Mesenteric fat pad (tissue), 1 donor: ENCODE results near the gene OAS1. TPM values are rescaled to one million over a fixed set of nuclear protein-coding genes. Genes with fewer than 3 reads are reported as not detected.

ENCODE experiments used
- DNase-seq: peaks from one replicate; pipeline ENCODE4 v3.0.0-alpha.2; 2020; ENCODE audit warnings: low spot score
- long read RNA-seq: library from polyadenylated mRNA; unstranded; transcript quantifications from one replicate; pipeline ENCODE4 v2.0.0, GENCODE V29; 2020
- total RNA-seq: library from RNA; stranded (reverse); fragmentation: NEBNext Ultra II Directional; extraction: Animal tissue kit (Norgen Biotek cat#: 25700); gene quantifications from one replicate; pipeline ENCODE4 v1.2.1, GENCODE V29; 2021
- donor health status: DM: yes; HTN: yes; CAD: no.

The OAS1 gene
- total RNA-seq, result 53.4 TPM
- long read RNA-seq, transcript OAS1-203 (5 exons, 1,990 nt), result major isoform, 46 of 92 reads
- long read RNA-seq, transcript OAS1-201 (6 exons, 1,816 nt), result minor isoform, 5 of 92 reads
- long read RNA-seq, transcript OAS1-202 (6 exons, 1,684 nt), result minor isoform, 12 of 92 reads
- long read RNA-seq, partial matches to known transcripts, result 9 of 92 reads
- long read RNA-seq, other reads (novel, unspliced or antisense), result 15 of 92 reads

GRCh38 chr12:112906712-112907414 is at the start of gene OAS1:
TSS of gene OAS1 (plus strand) at chr12:112906962. CDS start at chr12:112907040, 78 bp downstream.
- no peak for DNase-seq

DNA sequence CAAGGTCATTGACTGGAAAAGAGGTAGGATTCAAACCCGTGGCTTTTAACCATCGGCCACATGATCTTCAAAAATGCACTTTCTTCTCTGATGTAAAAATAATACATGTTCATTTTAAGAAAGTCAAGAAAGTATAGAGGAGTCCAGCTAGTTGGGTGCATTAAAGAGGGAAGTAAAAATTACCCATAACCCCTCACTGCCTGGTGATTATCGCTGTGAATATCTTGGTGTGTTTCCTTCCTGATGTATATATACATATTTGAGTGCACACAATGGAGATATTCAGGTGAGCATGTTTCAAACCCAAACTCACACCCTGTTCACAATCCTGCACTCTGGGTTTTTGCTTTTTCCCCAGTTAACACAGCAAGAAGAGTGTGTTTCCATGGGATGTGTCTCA is 47.5 kb upstream of the OAS1 start:
- DNase-seq, result no peak

- DNase-seq, result no peak
Measured at GRCh38 chr12:112860181-112860580, 46.6 kb upstream of the OAS1 start.

DNA sequence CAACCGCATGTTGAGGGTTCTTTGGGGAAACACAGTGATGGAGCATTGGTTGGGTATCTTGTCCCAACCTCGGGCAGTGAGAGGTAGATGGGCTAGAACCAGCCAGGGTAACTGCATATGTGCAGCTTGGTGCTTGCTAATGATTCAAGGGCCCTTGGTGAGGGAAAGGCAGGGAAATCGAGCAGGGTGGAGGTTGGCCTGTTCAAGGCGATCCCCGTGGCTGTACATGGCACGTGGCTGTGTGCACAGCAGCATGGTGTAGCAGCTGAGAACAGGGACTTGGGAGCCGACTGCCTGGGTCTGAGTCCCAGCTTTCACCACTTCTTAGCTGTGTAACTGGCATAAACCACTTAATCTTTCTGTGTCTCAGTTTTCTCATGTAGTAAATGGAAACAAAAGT is 45.5 kb upstream of the OAS1 start:
- no peak for DNase-seq

DNA sequence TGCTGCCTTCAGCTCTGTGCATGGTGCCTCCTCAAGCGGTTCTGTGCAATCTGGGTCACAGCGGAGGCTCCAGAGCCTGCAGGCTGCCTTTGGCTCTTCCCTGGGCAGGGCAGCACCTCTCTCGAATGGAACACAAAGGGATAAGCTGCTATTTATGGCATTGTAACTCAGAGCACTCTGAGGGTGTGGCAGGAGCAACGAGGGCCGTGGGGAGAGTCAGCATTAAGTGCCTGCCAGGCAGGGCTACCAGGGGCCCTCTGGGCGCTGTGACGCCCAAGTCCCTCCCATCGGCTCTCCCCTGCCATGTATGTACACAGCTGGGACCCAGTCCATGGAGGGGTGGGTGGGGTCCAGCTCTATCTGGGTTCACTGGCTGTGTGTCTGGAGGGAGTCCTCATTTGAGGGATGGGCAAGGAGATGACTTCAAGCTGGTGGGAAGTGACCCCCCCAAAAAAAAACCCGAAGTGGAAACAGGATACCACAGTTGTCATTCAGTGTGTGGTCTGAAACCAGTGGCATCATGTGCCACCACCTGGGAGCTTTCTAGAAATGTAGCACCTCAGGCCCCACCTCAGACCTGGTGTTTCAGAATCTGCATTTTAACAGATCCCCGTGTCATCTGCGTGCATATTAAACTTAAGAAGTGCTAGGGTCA is 44.0 kb upstream of the OAS1 start:
- DNase-seq, result no peak

- no peak for DNase-seq
Measured at GRCh38 chr12:112868459-112869041, 38.2 kb upstream of the OAS1 start.

DNA sequence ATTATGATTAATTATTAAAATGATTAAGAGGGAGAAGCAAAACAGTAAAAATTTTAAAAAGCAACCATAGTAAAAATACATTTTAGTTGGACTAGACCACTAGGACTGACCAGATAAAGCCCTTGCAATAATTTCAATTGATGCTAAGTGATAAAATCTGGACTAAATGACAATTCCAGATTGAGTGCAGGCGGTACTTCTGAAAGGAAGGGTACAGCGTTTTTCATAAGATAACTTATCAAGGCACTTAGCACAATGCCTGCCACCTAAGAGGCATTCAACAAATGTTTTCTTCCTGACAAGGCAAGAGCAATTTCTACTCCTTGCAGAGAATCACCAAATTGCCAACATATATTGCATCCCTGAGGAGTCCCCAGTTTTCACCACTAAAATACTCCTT is 37.7 kb upstream of the OAS1 start:
- no peak for DNase-seq

DNA sequence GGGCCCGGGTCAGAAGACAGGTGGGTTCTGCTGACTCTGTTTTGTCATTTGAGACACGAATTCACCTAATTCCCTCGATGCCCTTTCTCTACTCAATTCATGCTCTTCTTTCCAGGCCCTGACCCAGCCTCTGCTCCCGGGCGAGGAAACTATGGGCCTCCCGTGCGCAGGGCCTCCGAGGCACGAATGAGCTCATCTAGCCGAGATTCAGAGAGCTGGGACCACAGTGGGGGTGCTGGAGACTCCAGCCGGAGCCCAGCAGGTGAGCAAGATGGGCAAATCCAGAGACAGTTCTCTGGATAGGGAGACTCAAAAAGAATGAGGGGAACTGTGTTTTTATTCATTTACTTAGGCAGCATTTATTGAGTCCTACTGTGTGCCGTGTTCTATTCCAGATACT is 37.0 kb upstream of the OAS1 start:
- no peak for DNase-seq

DNA sequence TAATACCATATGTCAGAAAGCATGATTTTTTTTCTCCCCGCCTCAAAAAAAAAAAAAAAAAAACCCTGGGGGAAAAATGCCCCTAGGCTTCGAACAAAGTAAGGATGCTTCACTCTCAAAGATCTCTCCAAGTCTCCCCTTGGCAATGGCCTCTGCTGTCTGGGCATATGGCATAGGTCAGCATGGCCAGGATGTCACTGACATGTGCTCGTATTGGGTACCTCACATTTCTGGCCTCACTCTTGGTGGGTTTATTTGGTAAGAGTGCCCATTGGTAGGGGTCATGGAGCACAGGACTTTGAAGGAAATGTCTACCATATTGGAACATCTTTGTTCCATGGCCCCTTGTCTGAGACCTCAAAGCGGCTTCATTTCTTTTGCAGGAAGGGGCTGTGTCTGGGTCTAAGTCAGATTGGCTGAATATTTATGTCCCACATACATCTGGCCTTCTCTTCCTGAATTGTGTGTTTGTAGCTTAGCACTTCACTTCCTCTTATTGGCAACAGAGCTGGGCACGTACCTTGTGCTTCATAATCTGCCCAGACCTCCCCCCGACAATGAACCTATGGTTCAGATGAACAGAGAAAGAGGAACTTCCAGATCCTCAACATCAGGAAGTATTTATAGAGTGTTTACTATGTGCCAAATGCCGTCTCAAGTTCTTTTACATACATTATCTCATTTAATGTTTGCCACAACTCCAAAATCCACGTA is 36.3 kb upstream of the OAS1 start:
- no peak for DNase-seq

GRCh38 chr12:112875608-112876007 is 31.2 kb upstream of the OAS1 start:
- no peak for DNase-seq

GRCh38 chr12:112876506-112876905 is 30.3 kb upstream of the OAS1 start:
- no peak for DNase-seq

DNA sequence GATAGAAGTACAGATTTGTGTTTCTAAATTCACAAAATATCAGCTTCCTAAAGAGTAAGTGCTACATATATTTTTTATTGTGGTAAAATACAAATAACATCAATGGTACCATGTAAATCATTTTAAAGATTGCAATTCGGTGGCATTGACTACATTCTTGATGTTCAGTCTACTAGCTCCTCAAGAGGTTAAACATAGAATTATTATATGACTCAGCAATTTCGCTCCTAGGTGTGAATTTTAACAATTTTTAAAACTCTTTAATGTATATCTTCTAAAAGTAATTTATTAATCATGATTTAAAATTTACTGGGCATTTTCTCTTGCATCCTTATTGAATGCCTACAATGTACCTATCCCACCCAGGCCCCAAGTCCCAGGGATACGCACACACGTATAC is 29.8 kb upstream of the OAS1 start:
- no peak for DNase-seq

GRCh38 chr12:112878488-112878887 is 28.3 kb upstream of the OAS1 start:
- DNase-seq, result no peak

GRCh38 chr12:112879191-112879705 is 27.5 kb upstream of the OAS1 start:
- no peak for DNase-seq

DNA sequence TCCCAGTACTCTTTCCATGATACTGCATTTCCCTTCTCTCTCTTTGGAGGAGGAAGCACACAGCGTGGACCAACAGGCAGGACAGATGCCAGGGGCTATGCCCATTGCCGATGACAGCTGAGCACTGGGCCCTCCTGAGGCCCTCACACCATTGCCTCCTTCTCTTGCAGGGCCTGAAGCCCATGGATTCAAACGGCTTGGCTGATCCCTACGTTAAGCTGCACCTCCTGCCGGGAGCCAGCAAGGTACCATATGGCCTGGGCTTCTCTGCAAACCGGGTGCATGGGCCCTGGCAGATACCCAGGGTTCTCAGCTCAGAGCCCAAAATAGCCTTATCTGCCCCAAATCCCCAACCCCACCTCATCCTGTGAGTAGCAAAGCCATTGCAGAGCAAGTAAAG is 25.2 kb upstream of the OAS1 start:
- DNase-seq, result no peak

- no peak for DNase-seq
Measured at GRCh38 chr12:112885236-112885635, 21.5 kb upstream of the OAS1 start.

DNA sequence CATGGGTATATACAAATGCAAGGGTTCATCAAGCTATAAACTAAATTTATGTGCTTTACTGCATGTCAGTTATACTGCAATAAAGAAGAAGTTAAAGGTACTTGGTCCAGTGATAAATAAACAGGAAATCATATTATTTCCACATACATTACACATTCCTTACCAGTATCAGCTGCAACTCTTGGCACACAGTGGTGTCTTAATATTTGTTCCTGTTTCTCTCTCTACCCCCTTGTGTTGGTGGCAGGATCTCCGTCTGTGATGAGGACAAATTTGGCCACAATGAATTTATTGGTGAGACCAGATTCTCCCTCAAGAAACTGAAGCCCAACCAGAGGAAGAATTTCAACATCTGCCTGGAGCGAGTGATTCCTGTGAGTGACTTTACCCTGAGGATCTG is 19.2 kb upstream of the OAS1 start:
- no peak for DNase-seq

DNA sequence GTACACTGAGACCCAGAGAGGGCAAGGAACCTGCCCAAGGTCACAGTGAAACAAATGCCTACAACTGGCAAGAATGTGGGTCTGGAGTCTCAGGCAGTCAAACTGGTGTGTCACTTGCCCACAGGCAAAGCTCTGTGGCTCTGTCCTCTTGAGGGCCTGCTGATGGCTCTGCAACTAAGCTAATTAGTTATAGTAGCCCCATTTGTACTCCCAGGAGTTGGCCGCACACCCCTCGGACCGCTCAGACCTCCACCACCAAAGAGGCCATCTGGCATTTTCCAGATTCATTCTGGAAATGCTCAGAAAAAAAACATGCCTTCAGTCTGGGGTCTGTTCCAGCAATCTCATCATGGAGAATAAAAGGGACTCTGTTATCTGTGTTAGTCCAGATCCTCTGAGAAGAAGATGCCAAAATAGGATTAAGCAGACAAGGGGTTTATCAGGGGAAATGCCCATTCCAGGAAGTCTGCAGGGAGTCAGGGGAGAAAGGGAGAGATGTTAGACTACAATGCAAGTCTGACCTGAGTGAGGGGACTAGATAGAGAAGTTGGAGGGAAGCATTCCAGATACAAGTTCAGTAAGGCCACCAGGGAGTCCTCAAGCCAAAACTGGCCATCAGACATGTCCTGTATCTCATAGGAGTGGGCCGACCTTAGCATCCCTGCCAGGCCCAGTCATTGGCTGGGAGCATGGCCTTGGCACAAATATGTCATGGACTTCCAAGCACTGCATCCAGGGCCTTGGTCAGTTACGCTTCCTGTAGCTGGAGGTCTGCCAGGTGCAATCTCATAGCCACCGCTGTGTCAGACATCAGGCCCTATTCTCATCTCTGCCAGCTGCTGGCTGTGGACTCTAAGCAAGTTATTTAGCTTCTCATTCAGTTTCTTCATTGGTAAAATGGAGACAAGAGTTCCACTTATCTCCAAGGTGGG is 15.4 kb upstream of the OAS1 start:
- no peak for DNase-seq

- DNase-seq, result no peak
Measured at GRCh38 chr12:112892856-112893255, 13.9 kb upstream of the OAS1 start.

GRCh38 chr12:112894128-112894527 is 12.6 kb upstream of the OAS1 start:
- DNase-seq, result no peak
